ENCODE results near the gene NTRK3.

- no peak for TF ChIP-seq CTCF (IDR thresholded peaks at IDR 0.05)
- no peak for TF ChIP-seq POLR2A (IDR thresholded peaks at IDR 0.05)
Measured at GRCh38 chr15:88300861-88301260, 44.3 kb upstream of the NTRK3 start.
